Right hindlimb (tissue), 1 donor: Measurements from ENCODE around the gene PTPN9.
"Not testable (repeated sequence)": the region's sequence is repeated elsewhere in the genome, so short reads cannot be mapped to it uniquely, and the experiment has no call there.

Source experiments
- DNase-seq: peaks from one replicate; pipeline ENCODE4 v3.0.0-alpha.2; 2018

Gene PTPN9

DNA sequence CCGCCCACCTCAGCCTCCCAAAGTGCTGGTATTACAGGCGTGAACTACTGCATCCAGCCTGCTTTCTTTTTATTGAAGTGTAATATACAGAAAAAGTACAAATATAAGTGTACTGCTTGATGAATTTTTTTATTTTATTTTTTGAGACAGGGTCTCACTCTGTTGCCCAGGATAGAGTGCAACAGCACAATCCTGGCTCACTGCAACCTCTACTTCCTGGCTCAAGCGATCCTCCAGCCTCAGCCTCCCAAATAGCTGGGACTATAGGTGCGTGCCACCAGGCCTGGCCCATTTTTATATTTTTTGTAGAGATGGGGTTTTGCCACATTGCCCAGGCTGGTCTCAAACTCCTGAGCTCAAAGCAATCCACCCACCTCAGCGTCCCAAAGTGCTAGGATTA is 3.8 kb upstream of the PTPN9 start:
- DNase-seq, result not testable (repeated sequence)

- DNase-seq, result peak; percentile 33
Observed at GRCh38 chr15:75578173-75578947, 755 bp downstream of the PTPN9 start.

DNA sequence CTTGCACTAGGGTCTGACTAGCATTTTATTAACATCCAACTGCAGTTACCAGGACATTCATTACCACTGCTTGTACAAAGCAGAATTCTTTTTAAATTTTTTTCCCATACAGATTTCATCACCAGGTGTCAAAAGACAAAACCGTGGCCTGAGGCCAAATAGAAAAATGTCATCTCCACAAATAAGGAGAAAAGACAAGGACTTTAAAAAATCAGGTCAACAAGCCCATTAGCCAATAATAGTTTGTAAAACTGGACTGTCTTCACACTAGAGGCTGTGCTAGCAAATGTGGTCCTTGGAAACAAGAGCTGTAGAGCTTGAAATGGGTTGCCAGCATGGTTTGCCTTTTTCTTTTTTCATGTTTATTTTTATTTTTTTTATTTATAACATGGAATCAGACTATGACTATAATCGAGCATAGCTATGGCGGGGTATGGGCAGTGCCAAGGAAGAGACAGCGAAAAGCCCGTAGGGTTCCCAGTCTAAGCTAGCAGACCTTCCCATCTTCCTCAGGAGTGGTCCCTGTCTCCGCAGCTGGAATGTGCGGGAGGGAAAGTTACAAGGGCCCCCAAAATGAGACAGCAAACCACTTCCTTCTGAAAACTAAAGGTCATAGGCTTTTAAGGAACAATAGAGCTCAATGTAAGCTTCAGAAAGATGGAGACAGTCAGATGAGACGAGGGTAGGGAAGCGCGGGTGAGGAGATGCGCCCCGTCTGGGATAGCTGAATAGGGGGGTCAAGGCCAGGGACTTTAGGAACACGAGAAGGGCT is 1.5 kb downstream of the PTPN9 start:
- no peak for DNase-seq

DNA sequence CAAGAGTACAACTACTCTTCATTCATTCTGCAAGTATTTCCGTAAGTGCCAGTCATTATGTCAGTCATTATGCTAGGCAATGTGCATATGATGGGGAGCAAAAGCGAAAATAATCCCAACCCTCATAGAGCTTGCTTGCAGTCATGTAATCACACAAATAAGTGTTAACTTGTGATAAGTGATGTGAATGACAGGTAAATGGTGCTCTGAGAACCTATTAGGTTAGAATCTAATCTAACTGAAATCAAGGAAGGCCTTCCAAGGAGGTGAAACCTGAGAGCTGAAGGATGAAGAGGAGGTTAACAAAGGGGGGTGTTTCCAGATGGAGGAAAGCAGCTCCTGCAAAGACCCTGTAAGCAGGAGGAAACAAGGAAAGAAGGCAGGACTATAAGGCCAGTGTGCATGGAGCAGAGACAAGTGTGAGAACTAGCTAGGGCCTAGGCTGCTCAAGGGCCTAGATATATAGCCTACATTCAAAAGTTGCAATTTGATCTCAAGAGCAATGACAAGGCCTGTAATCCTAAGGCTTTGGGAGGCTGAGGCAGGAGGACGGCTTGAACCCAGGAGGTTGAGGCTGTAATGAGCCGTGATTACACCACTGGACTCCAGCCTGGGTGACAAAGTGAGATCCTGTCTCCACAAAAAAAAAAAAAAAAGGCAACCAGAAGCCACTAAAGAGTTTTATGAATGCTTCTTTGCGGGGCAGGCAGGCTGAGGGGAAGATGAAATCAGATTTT is 5.3 kb downstream of the PTPN9 start:
- DNase-seq, result no peak

- no peak for DNase-seq
Observed at GRCh38 chr15:75570126-75570845, 8.8 kb downstream of the PTPN9 start.

GRCh38 chr15:75565062-75565970 is 13.8 kb downstream of the PTPN9 start:
- DNase-seq, result no peak

- no peak for DNase-seq
Observed at GRCh38 chr15:75561888-75562287, 17.2 kb downstream of the PTPN9 start.

- DNase-seq, result not testable (repeated sequence)
Observed at GRCh38 chr15:75559360-75559759, 19.8 kb downstream of the PTPN9 start.

DNA sequence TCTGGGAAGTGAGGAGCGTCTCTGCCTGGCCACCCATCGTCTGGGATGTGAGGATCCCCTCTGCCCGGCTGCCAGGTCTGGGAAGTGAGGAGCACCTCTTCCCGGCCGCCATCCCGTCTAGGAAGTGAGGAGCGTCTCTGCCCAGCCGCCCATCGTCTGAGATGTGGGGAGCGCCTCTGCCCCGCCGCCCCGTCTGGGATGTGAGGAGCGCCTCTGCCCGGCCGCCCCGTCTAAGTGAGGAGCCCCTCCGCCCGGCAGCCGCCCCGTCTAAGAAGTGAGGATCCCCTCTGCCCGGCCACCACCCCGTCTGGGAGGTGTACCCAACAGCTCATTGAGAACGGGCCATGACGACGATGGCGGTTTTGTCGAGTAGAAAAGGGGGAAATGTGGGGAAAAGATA is 20.2 kb downstream of the PTPN9 start:
- not testable (repeated sequence) for DNase-seq

- no peak for DNase-seq
Observed at GRCh38 chr15:75554717-75555116, 24.4 kb downstream of the PTPN9 start.

DNA sequence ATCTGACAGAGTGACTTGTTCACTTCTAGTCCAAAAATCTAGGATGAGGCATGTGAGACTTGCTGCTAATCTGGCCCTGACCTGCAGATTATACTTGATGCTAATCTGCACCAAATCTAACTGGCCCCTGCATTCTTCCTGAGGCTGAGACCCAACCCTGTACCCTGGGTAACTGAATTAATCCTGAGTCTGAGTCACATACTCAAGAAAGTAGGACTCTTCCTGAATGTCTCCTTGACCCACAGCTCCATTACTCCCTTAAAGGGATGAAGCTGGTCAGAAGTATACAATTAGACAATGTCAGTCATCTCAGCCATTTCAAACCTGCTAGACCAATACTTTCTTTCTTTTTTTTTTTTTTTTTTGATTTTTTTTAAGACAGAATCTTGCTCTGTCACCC is 25.5 kb downstream of the PTPN9 start:
- DNase-seq, result no peak

GRCh38 chr15:75551091-75551490 is 28.0 kb downstream of the PTPN9 start:
- DNase-seq, result no peak

GRCh38 chr15:75545064-75545463 is 34.1 kb downstream of the PTPN9 start:
- DNase-seq, result no peak

DNA sequence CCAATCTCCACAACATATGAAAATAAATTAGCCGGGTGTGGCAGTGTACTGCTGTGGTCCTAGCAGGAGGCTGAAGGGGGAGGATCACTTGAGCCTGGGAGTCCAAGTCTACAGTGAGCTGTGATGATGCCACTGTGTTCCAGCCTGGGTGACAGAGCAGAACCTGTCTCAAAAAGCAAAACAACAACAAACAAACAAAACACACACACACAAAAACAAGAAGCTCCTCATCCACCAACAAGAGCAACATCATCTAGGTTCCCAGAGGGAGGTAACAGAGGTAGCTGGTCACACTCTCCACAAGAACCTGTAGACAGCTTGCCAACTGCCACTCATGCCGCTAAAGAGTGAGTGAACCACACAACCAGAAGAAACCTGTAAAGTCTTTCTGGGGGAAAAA is 34.8 kb downstream of the PTPN9 start:
- DNase-seq, result no peak

DNA sequence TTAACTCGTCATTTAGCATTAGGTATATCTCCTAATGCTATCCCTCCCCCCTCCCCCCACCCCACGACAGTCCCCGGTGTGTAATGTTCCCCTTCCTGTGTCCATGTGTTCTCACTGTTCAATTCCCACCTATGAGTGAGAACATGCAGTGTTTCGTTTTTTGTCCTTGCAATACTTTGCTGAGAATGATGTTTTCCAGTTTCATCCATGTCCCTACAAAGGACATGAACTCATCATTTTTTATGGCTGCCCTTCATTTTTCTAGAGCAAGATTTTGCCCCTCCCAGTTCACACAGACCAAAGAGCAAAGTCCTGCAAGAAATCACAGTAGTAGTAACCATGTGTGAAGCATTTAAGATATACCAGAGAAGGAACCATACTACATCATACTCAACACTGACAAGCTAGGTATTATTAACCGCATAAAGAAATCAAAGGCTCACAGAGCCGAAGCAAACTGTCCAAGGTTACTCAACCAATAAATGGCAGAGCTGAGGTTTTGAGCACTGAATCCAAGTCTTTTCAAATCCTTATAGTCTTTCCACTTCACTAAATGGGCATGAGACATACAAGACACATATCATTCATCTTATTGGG is 36.1 kb downstream of the PTPN9 start:
- DNase-seq, result not testable (repeated sequence)

DNA sequence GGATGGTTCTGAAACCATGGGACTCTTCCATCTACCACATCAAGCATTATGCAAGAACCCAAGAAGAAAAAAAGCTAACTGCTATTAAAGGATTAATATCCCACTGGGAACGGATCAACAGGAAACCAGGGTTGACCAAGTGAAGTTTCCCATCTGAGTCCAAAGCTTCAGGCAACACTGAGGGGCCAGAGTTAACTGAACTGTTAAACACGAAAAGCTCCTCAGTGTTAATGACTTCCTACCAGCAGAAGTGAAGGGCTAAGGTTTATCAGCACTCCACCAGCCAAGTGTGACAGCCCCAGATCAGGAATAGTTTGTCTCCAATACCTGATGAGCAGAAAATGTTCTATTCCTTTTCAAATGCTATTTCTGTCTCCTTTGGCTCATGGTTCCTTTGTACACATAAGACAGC is 36.7 kb downstream of the PTPN9 start:
- no peak for DNase-seq

GRCh38 chr15:75538376-75538775 is 40.7 kb downstream of the PTPN9 start:
- DNase-seq, result no peak

- no peak for DNase-seq
Observed at GRCh38 chr15:75533945-75534344, 45.2 kb downstream of the PTPN9 start.

GRCh38 chr15:75532413-75533250 is 46.5 kb downstream of the PTPN9 start:
- peak; percentile 57 for DNase-seq

DNA sequence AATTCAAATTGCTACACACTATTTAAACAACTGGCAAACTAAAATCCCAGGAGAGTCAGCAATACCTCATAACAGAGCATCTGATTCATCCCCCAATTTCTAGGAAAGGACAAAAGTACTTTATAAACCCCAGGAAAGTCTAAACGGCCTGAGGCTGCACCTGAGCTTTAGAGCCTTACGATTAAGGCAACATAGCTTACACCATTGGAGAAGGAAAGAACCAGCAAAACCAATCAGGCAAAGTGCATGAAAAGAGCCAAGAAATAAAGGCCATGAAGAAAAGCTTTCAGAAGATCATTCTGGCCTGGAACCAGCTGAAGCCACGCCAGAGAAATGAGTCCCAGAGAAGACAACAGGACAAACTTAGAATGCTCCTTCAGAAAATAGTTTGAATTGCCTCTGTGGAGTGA is 48.1 kb downstream of the PTPN9 start:
- peak; percentile 72 for DNase-seq
